Upper lobe of left lung (tissue), 6 donors: ENCODE results near the gene PACS1. TPM values are rescaled to one million over a fixed set of nuclear protein-coding genes. Genes with fewer than 3 reads are reported as not detected.

Experiments used
- ATAC-seq, 2 donors: fragments of 200-7000 bp; cut with Tn5 transposase; one replicate each; pipeline ENCODE4 v1.9.1; 2022; ENCODE audit warnings: mild to moderate bottlenecking in 2 of 2, moderate library complexity in 2 of 2; ENCODE audit not compliant: low FRiP score in 2 of 2
- DNase-seq, 2 donors: peaks; one replicate each; pipeline ENCODE4 v3.0.0-alpha.2; 2019 to 2020
- H3K27ac ChIP-seq, 4 donors: fragments of 200-600 bp; sonication (generic); one replicate each; pipeline ENCODE4 v1.5.1; 2016 to 2019
- H3K27me3 ChIP-seq, 4 donors: fragments of 200-600 bp; sonication (generic); one replicate each; pipeline ENCODE4 v1.5.1; 2017 to 2019
- H3K36me3 ChIP-seq, 4 donors: fragments of 200-600 bp; sonication (generic); one replicate each; pipeline ENCODE4 v1.5.1; 2016 to 2019
- H3K4me1 ChIP-seq, 4 donors: fragments of 200-600 bp; sonication (generic); one replicate each; pipeline ENCODE4 v1.5.1; 2018 to 2019
- H3K4me3 ChIP-seq, 4 donors: fragments of 200-600 bp; sonication (generic); one replicate each; pipeline ENCODE4 v1.5.1; 2017 to 2019; ENCODE audit warnings: mild to moderate bottlenecking in 2 of 4, moderate library complexity in 1 of 4
- H3K9me3 ChIP-seq, 4 donors: fragments of 200-600 bp; sonication (generic); one replicate each; pipeline ENCODE4 v1.5.1; 2018 to 2019
- CTCF ChIP-seq, 6 experiments: fragments of 450-650 bp in 4 of 6; fragments of 200-600 bp in 2 of 6; sonication (generic) in 2 of 6; IDR thresholded peaks; one replicate each; pipeline ENCODE4 v1.5.1; 2016 to 2019; ENCODE audit warnings: antibody characterized with exemption in 6 of 6
- EP300 ChIP-seq, 4 donors: sonication (generic); formaldehyde crosslinking; IDR thresholded peaks; one replicate each; pipeline ENCODE4 v1.5.1; 2017; ENCODE audit warnings: antibody characterized with exemption in 4 of 4, control low read depth in 2 of 4
- POLR2A ChIP-seq, 4 donors: fragments of 450-650 bp; IDR thresholded peaks; one replicate each; pipeline ENCODE4 v1.5.1; 2016 to 2017; ENCODE audit warnings: antibody characterized with exemption in 4 of 4, mild to moderate bottlenecking in 2 of 4
- POLR2AphosphoS5 ChIP-seq, 2 donors: sonication (generic); formaldehyde crosslinking; IDR thresholded peaks; one replicate each; pipeline ENCODE4 v1.5.1; 2017; ENCODE audit warnings: antibody characterized with exemption in 2 of 2
- WGBS, 2 donors: methylation state at CpG; one replicate each; pipeline ENCODE4 v1.1.5; 2017 to 2018; 5-methylcytosine and 5-hydroxymethylcytosine counted together
- total RNA-seq, 6 donors: library from RNA; depleted of rRNA in 4 of 6; stranded (reverse); fragments of >200 nt in 4 of 6; gene quantifications; one replicate each; pipeline versions ENCODE4 v1.1.0 to v1.2.1, GENCODE V29; 2016 to 2021
- donor health status: DM: no; HTN: no; CAD: no; lungs with moderate emphysema.
- donor health status: DM: no; HTN: yes; CAD: no; lungs with severe emphysema.

PACS1 gene
- total RNA-seq, 6 donors from 2014 or later = 39.8 to 123 (median 51.1) TPM

- DNase-seq = no peak
- Histone ChIP-seq H3K27ac (no peak overlapping the region), H3K27me3 (no peaks in the 10 kb centered on the region), H3K9me3 (no peaks in the 10 kb centered on the region), H3K4me1 (no peaks in the 10 kb centered on the region), H3K4me3 (no peak overlapping the region), H3K36me3 (no peaks in the 10 kb centered on the region)
- 83 to 85% methylated on average over 8 of the region's 8 CpGs for WGBS, 2 donors
- TF ChIP-seq POLR2AphosphoS5 (IDR thresholded peaks at IDR 0.05) = no peak
- no peak for TF ChIP-seq CTCF (IDR thresholded peaks at IDR 0.05)
- TF ChIP-seq POLR2A (IDR thresholded peaks at IDR 0.05) = no peak
- no peak for TF ChIP-seq EP300 (IDR thresholded peaks at IDR 0.05)
- no peak for ATAC-seq
Observed at GRCh38 chr11:66032957-66033735, 36.9 kb upstream of the PACS1 start.

- no peak for DNase-seq
- 66 to 77% methylated on average over 9 of the region's 9 CpGs for WGBS, 2 donors
- Histone ChIP-seq H3K36me3 (no peaks in the 10 kb centered on the region), H3K4me1 (no peaks in the 10 kb centered on the region), H3K27ac (no peak overlapping the region), H3K27me3 (no peaks in the 10 kb centered on the region), H3K9me3 (no peaks in the 10 kb centered on the region), H3K4me3 (no peak overlapping the region)
- TF ChIP-seq EP300 (IDR thresholded peaks at IDR 0.05) (no peak), CTCF (IDR thresholded peaks at IDR 0.05) (no peak), POLR2AphosphoS5 (IDR thresholded peaks at IDR 0.05) (no peak), POLR2A (IDR thresholded peaks at IDR 0.05) (no peak)
- ATAC-seq = no peak
Observed at GRCh38 chr11:66035653-66036333, 34.3 kb upstream of the PACS1 start.

GRCh38 chr11:66036334-66036710, 33.8 kb upstream of the PACS1 start:
- DNase-seq (no peak), ATAC-seq (no peak)
- H3K4me1 ChIP-seq = no peaks in the 10 kb centered on the region
- no peak overlapping the region for H3K4me3 ChIP-seq
- H3K27me3 ChIP-seq = no peaks in the 10 kb centered on the region
- 68 to 83% methylated on average over 5 of the region's 5 CpGs for WGBS, 2 donors
- no peaks in the 10 kb centered on the region for H3K36me3 ChIP-seq
- no peak for TF ChIP-seq CTCF (IDR thresholded peaks at IDR 0.05)
- no peak overlapping the region for H3K27ac ChIP-seq
- no peaks in the 10 kb centered on the region for H3K9me3 ChIP-seq

- 88 to 94% methylated on average over 3 of the region's 3 CpGs for WGBS, 2 donors
- H3K27ac ChIP-seq = no peak overlapping the region
Observed at GRCh38 chr11:66037327-66037726, 32.7 kb upstream of the PACS1 start.

More at GRCh38 chr11:66037327-66037726, 32.7 kb upstream of the PACS1 start:
- TF ChIP-seq POLR2AphosphoS5 (IDR thresholded peaks at IDR 0.05) = no peak
- TF ChIP-seq POLR2A (IDR thresholded peaks at IDR 0.05) = no peak
- TF ChIP-seq CTCF (IDR thresholded peaks at IDR 0.05) = no peak
- no peak for TF ChIP-seq EP300 (IDR thresholded peaks at IDR 0.05)
- no peaks in the 10 kb centered on the region for H3K27me3 ChIP-seq
- H3K4me3 ChIP-seq = no peak overlapping the region
- H3K9me3 ChIP-seq = no peaks in the 10 kb centered on the region
- no peaks in the 10 kb centered on the region for H3K36me3 ChIP-seq
- H3K4me1 ChIP-seq = no peaks in the 10 kb centered on the region
- no peak for DNase-seq
- no peak for ATAC-seq
